GM19463 (cell line): ENCODE data around the gene RIC8B.
"Not testable (repeated sequence)": the region's sequence is repeated elsewhere in the genome, so short reads cannot be mapped to it uniquely, and the experiment has no call there.

Experiments
- ATAC-seq: cut with Tn5 transposase; IDR thresholded peaks from one replicate; pipeline ENCODE4 v1.9.1; 2021; ENCODE audit warnings: mild to moderate bottlenecking, moderate library complexity; ENCODE audit not compliant: unreplicated experiment

The RIC8B gene, protein sequence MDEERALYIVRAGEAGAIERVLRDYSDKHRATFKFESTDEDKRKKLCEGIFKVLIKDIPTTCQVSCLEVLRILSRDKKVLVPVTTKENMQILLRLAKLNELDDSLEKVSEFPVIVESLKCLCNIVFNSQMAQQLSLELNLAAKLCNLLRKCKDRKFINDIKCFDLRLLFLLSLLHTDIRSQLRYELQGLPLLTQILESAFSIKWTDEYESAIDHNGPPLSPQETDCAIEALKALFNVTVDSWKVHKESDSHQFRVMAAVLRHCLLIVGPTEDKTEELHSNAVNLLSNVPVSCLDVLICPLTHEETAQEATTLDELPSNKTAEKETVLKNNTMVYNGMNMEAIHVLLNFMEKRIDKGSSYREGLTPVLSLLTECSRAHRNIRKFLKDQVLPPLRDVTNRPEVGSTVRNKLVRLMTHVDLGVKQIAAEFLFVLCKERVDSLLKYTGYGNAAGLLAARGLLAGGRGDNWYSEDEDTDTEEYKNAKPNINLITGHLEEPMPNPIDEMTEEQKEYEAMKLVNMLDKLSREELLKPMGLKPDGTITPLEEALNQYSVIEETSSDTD

GRCh38 chr12:106774005-106774807 is at the start of gene RIC8B:
Gene RIC8B (plus strand): TSS chr12:106774682. CDS start chr12:106774746, 64 bp downstream.
- ATAC-seq = peak; percentile 86

DNA sequence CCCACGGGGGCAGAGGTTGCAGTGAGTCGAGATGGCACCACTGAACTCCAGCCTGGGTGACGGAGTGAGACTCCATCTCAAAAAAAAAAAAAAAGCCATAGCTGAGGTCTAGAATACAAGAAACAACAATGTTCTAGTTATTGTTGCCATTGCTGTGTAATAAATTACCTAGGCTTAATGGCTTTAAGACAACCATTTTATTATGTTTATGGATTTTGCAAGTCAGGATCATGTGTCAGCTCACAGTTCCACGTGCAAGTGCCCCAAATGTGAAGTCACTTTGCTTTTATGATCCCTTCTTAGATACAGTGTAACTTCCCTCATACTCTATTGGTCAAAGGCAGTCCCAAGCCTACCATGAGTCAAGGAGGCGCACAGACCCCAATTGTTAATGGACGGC is 49.5 kb upstream of the RIC8B start:
- ATAC-seq = no peak

GRCh38 chr12:106726603-106727202 is 47.8 kb upstream of the RIC8B start:
- not testable (repeated sequence) for ATAC-seq

DNA sequence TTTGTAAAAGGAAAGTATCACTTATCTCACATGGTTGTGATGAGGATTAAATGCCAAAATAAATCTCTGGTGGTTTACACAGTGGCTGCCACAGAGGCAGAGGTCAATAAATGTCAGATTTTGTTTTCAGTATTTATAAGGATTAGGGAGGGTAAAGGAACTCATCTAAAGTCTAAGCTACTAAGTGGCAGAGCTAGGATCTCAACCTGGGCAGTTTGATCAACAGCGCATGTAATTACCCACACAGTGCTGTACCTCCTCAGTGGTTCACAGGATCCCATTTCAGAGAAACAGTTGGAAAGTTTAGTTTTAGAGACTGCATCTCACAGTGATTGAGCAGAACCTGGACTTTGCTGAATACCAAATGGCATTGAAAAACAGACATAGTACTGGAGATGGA is 44.9 kb upstream of the RIC8B start:
- no peak for ATAC-seq

DNA sequence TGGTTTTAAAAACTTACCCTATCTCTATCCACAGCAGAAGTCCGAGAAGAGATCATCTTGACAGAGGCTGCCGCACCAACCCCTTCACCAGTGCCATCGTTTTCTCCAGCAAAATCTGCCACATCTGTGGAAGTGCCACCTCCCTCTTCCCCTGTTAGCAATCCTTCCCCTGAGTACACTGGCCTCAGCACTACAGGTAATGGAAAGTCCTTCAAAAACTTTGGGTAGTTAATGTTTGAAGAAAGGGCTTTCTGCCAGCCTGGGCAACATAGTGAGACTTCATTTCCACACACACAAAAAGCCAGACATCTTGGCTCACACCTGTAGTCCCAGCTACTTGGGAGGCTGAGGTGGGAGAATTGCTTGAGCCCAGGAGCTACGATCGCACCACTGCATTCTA is 41.6 kb upstream of the RIC8B start:
- ATAC-seq = no peak

GRCh38 chr12:106733660-106734059 is 40.8 kb upstream of the RIC8B start:
- no peak for ATAC-seq

DNA sequence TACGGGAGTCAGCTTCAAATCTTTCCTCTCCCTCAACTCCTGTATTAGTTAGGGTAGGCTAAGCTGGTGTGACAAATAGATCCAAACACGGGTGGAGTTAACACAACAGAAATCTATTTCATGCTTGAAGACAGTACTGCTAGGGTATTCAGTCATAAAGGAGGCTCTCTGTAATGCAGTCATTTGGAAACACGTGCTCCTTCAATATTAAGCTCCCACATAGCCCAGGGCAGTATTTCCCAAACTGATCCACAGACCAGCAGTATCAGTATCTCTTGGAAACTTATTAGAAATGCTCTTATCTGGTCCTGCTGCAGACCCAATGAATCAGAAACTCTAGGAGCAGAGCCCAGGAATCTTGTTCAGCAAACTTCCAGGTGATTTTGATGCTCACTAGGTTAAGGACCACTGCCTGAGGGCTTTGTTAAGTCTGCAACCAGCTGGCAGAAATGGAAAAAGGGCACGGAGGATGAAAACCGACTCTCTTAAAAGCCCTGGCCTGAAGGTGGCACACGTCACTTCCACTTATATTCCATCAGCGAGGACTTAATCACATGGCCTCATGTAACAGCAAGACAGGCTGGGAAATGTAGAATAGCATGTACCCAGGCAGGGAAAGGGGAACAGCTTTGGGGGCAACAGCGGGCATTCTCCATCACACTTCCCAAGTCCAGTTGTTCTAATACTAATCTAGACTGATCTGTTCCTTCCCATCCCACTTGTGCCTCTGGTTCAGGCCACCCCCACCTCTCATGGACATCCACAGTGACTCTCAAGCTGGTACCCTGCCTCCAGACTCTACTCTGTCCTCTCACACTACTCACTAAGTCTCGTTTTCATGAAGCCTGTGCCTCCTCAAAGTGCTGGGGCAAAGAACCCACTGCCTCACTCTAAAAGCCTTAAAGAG is 38.2 kb upstream of the RIC8B start:
- no peak for ATAC-seq

DNA sequence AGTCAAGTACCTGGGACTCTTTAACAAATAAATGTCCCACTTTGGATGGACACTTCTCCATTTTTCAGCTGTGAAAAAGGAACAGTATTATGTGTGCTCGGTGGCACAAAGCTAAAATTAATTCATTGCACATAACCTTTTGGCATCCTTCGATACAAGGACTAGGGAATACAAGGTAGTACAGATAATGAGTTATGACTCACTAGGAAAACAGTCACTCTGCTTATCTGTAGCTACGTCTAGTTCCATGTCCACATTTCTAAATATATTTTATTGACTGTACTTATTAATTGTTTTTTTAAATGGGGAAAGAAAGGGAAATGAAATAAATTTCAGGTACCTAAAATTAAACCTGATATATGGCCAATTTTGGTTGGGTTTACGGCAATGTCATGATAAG is 35.2 kb upstream of the RIC8B start:
- no peak for ATAC-seq

- ATAC-seq = no peak
These were observed 34.5 kb upstream of the RIC8B start for GRCh38 chr12:106739815-106740530.

- no peak for ATAC-seq
These were observed 33.7 kb upstream of the RIC8B start for GRCh38 chr12:106740818-106741217.

- no peak for ATAC-seq
These were observed 33.2 kb upstream of the RIC8B start for GRCh38 chr12:106741247-106741646.

DNA sequence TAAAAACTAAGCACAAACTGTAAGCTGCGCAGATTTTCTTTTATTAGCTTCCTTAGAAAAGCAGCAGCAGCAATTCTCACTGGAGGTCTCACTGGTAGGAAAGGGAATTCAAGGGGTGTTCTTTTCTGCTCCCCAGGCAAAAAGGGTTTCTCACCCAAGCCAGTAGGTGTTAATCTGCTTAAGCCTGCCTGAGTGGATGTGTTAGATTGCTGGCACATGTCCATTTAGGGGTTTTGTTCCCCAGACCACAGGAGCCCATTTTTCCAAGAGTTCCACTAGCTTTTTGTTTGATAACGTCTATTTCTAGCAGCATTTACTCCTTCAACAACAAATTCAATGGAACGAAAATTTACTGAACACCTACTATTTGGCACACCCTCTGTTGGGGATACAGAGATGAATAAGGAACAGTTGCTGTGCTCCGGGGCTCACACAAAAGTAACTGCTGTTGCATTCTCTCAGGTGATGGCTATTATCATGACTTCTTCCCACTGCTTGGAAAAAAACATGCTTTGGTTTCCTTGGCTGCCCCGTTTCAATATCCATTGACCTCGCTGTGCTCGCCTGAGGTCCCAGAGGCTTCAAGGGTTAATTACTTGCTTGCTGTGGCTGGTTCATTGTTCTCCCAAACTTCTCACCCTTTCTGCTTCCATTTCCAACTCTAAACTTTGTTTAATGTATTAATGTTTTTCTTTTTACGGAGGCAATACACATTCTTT is 31.1 kb upstream of the RIC8B start:
- ATAC-seq = no peak

GRCh38 chr12:106744600-106744999 is 29.9 kb upstream of the RIC8B start:
- ATAC-seq = no peak

GRCh38 chr12:106745181-106745745 is 29.2 kb upstream of the RIC8B start:
- ATAC-seq = no peak

DNA sequence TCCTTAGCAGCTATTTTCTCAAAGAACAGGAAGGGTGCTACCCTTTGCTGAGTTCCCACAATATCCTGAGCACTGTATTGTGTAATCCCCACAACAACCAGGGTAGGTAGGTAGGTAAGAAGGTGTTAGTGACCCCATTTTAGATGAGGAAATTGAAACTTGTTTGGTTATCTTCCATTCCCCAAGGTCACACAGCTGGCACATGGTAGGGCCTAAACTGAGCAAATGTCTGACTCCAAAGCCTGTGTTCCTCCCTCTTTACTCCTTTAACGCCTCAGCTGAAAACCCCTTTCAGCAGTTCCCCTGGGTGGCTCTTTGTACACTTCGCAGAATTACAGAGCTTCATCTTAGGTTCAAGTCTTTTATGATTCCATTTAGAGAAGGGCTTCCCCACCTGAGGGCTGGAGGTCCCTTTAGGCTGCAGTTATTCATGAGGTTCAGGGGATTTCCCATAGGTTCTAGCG is 26.5 kb upstream of the RIC8B start:
- no peak for ATAC-seq

- ATAC-seq = no peak
These were observed 24.0 kb upstream of the RIC8B start for GRCh38 chr12:106750524-106750923.

DNA sequence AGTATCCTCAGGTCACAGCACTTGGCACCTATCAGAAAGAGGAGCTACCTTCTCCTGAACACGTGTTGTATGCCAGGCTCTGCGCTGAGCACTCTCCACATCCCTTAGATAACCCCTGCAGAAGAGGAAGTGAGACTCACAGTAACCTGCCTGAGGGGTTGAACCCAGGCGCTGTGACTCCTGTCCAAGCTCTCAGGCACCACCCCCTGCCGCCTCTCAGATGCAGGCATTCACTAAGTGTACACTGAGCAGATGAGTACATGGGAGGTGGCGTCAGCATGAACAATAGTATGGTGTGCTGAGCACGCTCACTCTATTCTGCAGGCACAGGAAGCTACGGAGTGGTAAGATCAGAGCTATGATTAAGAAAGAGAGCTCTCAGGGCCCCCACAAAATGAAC is 21.0 kb upstream of the RIC8B start:
- peak; percentile 97 for ATAC-seq

DNA sequence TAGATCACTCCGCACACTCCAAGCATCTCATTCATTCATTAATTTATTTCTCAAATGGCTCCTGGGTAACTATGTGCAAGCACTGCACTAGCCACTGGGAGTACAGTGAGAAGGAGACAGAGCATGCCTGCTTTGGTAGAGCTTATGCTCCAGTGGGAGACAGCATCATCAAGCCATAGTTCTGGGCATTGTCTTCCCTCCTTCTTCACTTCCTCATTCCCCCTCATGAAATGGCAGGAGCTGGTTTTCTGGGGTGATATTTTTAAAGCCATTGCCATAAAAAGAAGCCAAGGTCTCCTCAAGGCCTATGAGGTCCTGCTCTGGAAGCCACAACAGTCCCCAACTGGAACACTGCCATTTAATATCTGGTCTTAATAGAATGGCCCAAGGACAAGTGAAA is 20.2 kb upstream of the RIC8B start:
- ATAC-seq = no peak
